Measurements from ENCODE around the gene MSMP. TPM values are rescaled to one million over a fixed set of nuclear protein-coding genes. Genes with fewer than 3 reads are reported as not detected.

Gene MSMP
- total RNA-seq, 1 experiment from 2014 or later, result not detected

DNA sequence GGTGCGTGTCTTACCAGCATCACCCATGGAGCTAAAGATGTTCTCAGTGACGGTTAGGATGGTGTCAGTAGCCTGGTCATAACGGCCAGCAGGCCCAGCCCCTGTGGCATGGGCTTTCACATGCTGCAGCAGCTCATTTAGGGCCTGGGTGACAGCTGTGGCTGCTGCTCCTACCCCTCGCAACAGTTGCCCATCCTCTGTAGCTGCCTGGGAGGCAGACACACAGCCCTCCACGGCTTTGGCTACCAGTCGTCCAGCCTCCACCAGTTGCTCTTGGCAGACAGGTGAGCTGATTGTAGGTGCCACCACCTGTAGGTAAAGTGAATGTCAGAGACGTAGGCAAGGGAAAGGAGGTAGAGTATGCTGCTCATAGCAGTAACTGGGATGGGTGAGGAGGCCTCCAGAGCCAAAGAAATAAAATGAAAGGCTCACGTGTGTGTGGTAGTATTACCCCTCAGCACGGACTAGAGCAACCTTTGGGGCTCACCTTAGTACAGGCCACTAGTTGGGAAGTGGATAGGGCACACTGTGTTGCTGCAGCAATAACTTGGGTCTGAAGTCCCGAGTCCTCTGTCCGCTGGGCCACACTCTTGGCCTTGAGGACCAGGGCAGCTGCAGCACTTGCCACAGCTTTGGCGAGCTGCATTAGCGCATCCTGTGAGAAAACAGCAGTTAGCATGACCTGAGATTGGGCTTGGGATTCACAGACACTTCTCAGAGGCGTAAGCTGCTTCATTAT lies 36.8 kb downstream of the MSMP start:
- Mint-ChIP-seq H3K27ac (ENCODE audit: low read depth, unreplicated experiment) (no peak overlapping the region), H3K27me3 (ENCODE audit: insufficient read depth, unreplicated experiment) (no peaks in the 10 kb centered on the region), H3K9me3 (ENCODE audit: unreplicated experiment) (no peaks in the 10 kb centered on the region), H3K4me3 (ENCODE audit: unreplicated experiment) (no peak overlapping the region), H3K4me1 (ENCODE audit: insufficient read depth, unreplicated experiment) (peaks cover 6% of the 10 kb centered on the region), H3K36me3 (ENCODE audit: insufficient read depth, unreplicated experiment) (peaks cover 91% of the 10 kb centered on the region)
- TF ChIP-seq, protein P1, sequence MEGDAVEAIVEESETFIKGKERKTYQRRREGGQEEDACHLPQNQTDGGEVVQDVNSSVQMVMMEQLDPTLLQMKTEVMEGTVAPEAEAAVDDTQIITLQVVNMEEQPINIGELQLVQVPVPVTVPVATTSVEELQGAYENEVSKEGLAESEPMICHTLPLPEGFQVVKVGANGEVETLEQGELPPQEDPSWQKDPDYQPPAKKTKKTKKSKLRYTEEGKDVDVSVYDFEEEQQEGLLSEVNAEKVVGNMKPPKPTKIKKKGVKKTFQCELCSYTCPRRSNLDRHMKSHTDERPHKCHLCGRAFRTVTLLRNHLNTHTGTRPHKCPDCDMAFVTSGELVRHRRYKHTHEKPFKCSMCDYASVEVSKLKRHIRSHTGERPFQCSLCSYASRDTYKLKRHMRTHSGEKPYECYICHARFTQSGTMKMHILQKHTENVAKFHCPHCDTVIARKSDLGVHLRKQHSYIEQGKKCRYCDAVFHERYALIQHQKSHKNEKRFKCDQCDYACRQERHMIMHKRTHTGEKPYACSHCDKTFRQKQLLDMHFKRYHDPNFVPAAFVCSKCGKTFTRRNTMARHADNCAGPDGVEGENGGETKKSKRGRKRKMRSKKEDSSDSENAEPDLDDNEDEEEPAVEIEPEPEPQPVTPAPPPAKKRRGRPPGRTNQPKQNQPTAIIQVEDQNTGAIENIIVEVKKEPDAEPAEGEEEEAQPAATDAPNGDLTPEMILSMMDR (IDR thresholded peaks at IDR 0.05; ENCODE audit: unreplicated experiment), result no peak
- ChIA-PET POLR2A (interaction anchor here (0.8 to 1.2 kb wide), 3 partner anchors 9 to 13 kb away, joined by 3 read pairs; no protein-coding TSS in a partner anchor), CTCF (interaction anchor here (0.6 to 1.9 kb wide), 7 partner anchors 9 to 186 kb away, joined by 3 to 12 read pairs (median 4); no protein-coding TSS in a partner anchor)
- no peak for DNase-seq (ENCODE audit: unreplicated experiment)
- intact Hi-C loops (cut with micrococcal nuclease), result no loop called here
- BruUV-seq (replicated peaks), result no TSS peak

DNA sequence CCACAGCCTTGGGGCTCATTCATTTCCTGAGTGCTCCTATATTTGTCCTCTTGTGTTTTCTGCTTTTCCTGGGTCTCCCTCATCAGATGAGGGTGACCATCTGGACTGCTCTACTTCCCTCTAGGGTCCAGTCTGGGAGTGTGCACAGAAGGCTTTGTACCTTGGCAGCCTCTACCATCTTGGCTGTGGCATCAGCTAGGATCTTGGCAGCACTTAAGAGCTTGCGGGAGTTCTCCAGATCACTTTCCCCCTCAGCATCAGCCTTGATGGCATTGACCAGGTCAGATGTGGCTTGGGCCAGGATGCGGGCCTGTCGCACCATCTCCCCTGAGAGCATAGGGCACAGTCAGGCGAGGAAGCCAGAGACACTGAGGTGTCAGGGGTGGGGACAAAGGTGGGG lies 37.8 kb downstream of the MSMP start:
- H3K36me3 Mint-ChIP-seq (ENCODE audit: insufficient read depth, unreplicated experiment), result peaks cover 91% of the 10 kb centered on the region
- ChIA-PET CTCF (interaction anchor here (0.6 to 1.0 kb wide), 5 partner anchors 13 to 187 kb away, joined by 3 to 4 read pairs (median 4); no protein-coding TSS in a partner anchor), POLR2A (interaction anchor here (0.6 to 1.6 kb wide), 3 partner anchors 12 to 36 kb away, joined by 3 to 4 read pairs (median 3); partner anchors contain the start of gene TLN1)
- no peaks in the 10 kb centered on the region for H3K27me3 Mint-ChIP-seq (ENCODE audit: insufficient read depth, unreplicated experiment)
- H3K27ac Mint-ChIP-seq (ENCODE audit: low read depth, unreplicated experiment), result no peak overlapping the region
- no peak for DNase-seq (ENCODE audit: unreplicated experiment)
- intact Hi-C loops (cut with micrococcal nuclease), result no loop called here
- H3K4me3 Mint-ChIP-seq (ENCODE audit: unreplicated experiment), result no peak overlapping the region
- peaks cover 6% of the 10 kb centered on the region for H3K4me1 Mint-ChIP-seq (ENCODE audit: insufficient read depth, unreplicated experiment)
- TF ChIP-seq, protein P1 (IDR thresholded peaks at IDR 0.05; ENCODE audit: unreplicated experiment), result no peak
- no TSS peak for BruUV-seq (replicated peaks)
- no peaks in the 10 kb centered on the region for H3K9me3 Mint-ChIP-seq (ENCODE audit: unreplicated experiment)

DNA sequence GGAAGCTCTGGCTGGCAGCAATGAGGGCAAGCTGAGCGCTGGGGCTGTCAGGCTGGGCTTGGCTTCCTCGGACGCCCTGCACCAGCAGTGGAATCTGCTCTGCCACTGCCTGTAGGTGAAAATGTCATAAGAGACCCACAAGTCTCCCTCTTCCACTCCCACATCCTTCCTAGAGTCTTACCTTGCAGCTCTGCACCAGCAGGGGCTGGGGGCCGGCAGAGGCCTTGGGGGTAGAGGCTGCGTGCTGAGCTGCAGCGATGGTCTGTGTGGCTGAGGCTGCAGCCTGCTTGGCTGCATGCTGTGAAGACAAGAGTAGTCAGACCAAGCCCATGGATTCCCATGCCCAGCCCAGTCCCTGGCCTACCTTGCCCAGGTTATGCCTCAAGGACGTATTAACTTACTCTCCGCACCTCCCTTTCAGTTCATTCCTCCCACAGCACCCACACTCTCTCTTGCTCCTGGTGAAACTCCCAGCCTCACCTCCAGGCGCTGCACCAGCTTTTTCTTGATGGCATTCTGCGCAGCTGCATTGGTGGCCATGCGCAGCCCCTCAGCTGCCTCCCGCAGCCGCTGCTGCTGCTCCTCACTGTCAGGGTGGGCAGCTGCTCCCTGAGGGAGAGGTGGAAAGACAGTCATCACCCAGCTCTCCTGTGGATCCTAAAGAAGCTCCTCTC lies 39.4 kb downstream of the MSMP start:
- H3K4me3 Mint-ChIP-seq (ENCODE audit: unreplicated experiment), result no peak overlapping the region

More for the DNA sequence above, 39.4 kb downstream of the MSMP start:
- no peaks in the 10 kb centered on the region for H3K27me3 Mint-ChIP-seq (ENCODE audit: insufficient read depth, unreplicated experiment)
- intact Hi-C loops (cut with micrococcal nuclease), result no loop called here
- no peak overlapping the region for H3K27ac Mint-ChIP-seq (ENCODE audit: low read depth, unreplicated experiment)
- H3K36me3 Mint-ChIP-seq (ENCODE audit: insufficient read depth, unreplicated experiment), result peaks cover 91% of the 10 kb centered on the region
- ChIA-PET CTCF (interaction anchor here (0.8 to 12.5 kb wide), 5 partner anchors 9 to 67 kb away, joined by 3 to 155 read pairs (median 3); no protein-coding TSS in a partner anchor), POLR2A (interaction anchor here (0.9 to 1.6 kb wide), 3 partner anchors 17 to 69 kb away, joined by 3 to 4 read pairs (median 3); partner anchors contain the start of gene TLN1)
- DNase-seq (ENCODE audit: unreplicated experiment), result no peak
- no peaks in the 10 kb centered on the region for H3K9me3 Mint-ChIP-seq (ENCODE audit: unreplicated experiment)
- TF ChIP-seq, protein P1 (IDR thresholded peaks at IDR 0.05; ENCODE audit: unreplicated experiment), result no peak
- no TSS peak for BruUV-seq (replicated peaks)
- peaks cover 6% of the 10 kb centered on the region for H3K4me1 Mint-ChIP-seq (ENCODE audit: insufficient read depth, unreplicated experiment)
